ENCODE data around the gene EGR1. TPM values are rescaled to one million over a fixed set of nuclear protein-coding genes. Genes with fewer than 3 reads are reported as not detected.

EGR1 gene
- total RNA-seq: 1 to 10 TPM; 5.7 to 6.2 TPM
- 3.2 TPM for polyA plus RNA-seq (2013, experiment 1 of 2)
- 1,040 TPM for polyA plus RNA-seq (2013, experiment 2 of 2)
- total RNA-seq: 0.12 to 1,602 (median 14.0) reads per million in 172 experiments

DNA sequence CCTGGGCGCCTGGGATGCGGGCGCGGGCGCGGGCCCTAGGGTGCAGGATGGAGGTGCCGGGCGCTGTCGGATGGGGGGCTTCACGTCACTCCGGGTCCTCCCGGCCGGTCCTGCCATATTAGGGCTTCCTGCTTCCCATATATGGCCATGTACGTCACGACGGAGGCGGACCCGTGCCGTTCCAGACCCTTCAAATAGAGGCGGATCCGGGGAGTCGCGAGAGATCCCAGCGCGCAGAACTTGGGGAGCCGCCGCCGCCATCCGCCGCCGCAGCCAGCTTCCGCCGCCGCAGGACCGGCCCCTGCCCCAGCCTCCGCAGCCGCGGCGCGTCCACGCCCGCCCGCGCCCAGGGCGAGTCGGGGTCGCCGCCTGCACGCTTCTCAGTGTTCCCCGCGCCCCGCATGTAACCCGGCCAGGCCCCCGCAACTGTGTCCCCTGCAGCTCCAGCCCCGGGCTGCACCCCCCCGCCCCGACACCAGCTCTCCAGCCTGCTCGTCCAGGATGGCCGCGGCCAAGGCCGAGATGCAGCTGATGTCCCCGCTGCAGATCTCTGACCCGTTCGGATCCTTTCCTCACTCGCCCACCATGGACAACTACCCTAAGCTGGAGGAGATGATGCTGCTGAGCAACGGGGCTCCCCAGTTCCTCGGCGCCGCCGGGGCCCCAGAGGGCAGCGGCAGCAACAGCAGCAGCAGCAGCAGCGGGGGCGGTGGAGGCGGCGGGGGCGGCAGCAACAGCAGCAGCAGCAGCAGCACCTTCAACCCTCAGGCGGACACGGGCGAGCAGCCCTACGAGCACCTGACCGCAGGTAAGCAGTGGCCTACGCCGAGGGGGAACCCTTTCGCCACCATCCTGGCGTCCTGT, at the start of gene EGR1:
TSS of gene EGR1 (plus strand) at position 219 of the 864 bp plus-strand sequence. CDS start at position 502, 283 bp downstream.
- intact Hi-C loops (cut with DNase I, micrococcal nuclease): loop anchor here (1.0 to 10.0 kb wide), 7 partner anchors 26 to 939 kb away; partner anchors contain the start of genes ETF1 (in 2 of the 2), HSPA9 (in 1 of the 2) and SPATA24 (in 1 of the 2)
- H3K36me3 Mint-ChIP-seq (ENCODE audit: low read depth): peaks cover 20% of the 10 kb centered on the region
- peak within 1 kb of the TSS; percentile 89 to 94 for H3K27ac ChIP-seq (ENCODE audit: low read depth in 1 of 2, low read length in 2 of 2)
- H3K4me1 ChIP-seq (ENCODE audit: insufficient read depth, low read length): peaks cover 47% of the 10 kb centered on the region
- H3K27me3 ChIP-seq (ENCODE audit: control insufficient read depth in 1 of 2, insufficient read depth in 2 of 2, low read length in 2 of 2): no peaks in the 10 kb centered on the region
- peaks cover 9% of the 10 kb centered on the region for H3K36me3 ChIP-seq (ENCODE audit: insufficient read depth, low read length)
- peaks cover 35% of the 10 kb centered on the region for H3K4me1 Mint-ChIP-seq (ENCODE audit: low read depth)
- DNase-seq: peak; percentile 88 to 97 (median 93)
- POLR2A ChIA-PET: interaction anchor here (0.5 to 4.0 kb wide), 21 partner anchors 11 to 829 kb away, joined by 3 to 59 read pairs (median 6); partner anchors contain the start of genes BRD8, CDC23, CDC25C and ETF1
- H3K4me3 Mint-ChIP-seq: peak within 1 kb of the TSS; percentile 96
- H3K27me3 Mint-ChIP-seq: no peaks in the 10 kb centered on the region
- peak within 1 kb of the TSS; percentile 60 for H3K4me3 ChIP-seq (ENCODE audit: low read length)
- peak within 1 kb of the TSS; percentile 93 for H3K27ac Mint-ChIP-seq
- TF ChIP-seq, protein P1, sequence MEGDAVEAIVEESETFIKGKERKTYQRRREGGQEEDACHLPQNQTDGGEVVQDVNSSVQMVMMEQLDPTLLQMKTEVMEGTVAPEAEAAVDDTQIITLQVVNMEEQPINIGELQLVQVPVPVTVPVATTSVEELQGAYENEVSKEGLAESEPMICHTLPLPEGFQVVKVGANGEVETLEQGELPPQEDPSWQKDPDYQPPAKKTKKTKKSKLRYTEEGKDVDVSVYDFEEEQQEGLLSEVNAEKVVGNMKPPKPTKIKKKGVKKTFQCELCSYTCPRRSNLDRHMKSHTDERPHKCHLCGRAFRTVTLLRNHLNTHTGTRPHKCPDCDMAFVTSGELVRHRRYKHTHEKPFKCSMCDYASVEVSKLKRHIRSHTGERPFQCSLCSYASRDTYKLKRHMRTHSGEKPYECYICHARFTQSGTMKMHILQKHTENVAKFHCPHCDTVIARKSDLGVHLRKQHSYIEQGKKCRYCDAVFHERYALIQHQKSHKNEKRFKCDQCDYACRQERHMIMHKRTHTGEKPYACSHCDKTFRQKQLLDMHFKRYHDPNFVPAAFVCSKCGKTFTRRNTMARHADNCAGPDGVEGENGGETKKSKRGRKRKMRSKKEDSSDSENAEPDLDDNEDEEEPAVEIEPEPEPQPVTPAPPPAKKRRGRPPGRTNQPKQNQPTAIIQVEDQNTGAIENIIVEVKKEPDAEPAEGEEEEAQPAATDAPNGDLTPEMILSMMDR (IDR thresholded peaks at IDR 0.05): peak; percentile 30
- no peaks in the 10 kb centered on the region for H3K9me3 ChIP-seq (ENCODE audit: control insufficient read depth in 1 of 2, insufficient read depth in 1 of 2, low read length in 2 of 2)
- ATAC-seq (ENCODE audit: poor library complexity): peak; percentile 64
- CTCF ChIA-PET: interaction anchor here (0.6 to 4.7 kb wide), 11 partner anchors 15 to 113 kb away, joined by 3 to 38 read pairs (median 5); partner anchors contain the start of genes ETF1 and KDM3B
- no peaks in the 10 kb centered on the region for H3K9me3 Mint-ChIP-seq

DNA sequence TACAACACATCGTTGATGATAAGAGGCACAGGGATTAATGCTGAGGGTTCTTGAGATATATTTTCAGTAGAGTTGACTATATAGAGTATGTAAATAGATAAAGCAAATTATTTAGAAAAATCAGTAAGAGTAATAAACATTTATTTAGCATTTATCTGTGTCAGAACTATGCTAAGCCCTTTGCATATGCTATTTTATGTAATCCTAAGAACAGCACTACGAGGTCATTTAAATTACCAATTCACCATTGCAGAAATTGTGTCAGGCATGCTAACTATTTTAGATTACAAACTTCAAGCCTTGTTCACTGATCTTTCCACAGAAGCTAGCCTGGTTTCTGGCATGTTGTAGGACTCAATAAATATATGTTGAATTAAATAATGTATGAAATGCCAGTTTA, 46.8 kb upstream of the EGR1 start:
- no peak overlapping the region for H3K27ac ChIP-seq (ENCODE audit: low read depth in 1 of 2, low read length in 2 of 2)
- no peak for ATAC-seq (ENCODE audit: poor library complexity)
- H3K27me3 ChIP-seq (ENCODE audit: control insufficient read depth in 1 of 2, insufficient read depth in 2 of 2, low read length in 2 of 2): no peaks in the 10 kb centered on the region
- ChIA-PET POLR2A (no interaction called here), CTCF (no interaction called here)
- no peak for DNase-seq
- no peaks in the 10 kb centered on the region for H3K4me1 Mint-ChIP-seq (ENCODE audit: low read depth)
- H3K27ac Mint-ChIP-seq: no peak overlapping the region
- no peak overlapping the region for H3K4me3 ChIP-seq (ENCODE audit: low read length)
- no peaks in the 10 kb centered on the region for H3K27me3 Mint-ChIP-seq
- H3K36me3 Mint-ChIP-seq (ENCODE audit: low read depth): peaks cover 88% of the 10 kb centered on the region
- peaks cover 91% of the 10 kb centered on the region for H3K36me3 ChIP-seq (ENCODE audit: insufficient read depth, low read length)
- intact Hi-C loops (cut with DNase I, micrococcal nuclease): no loop called here
- no peaks in the 10 kb centered on the region for H3K9me3 ChIP-seq (ENCODE audit: control insufficient read depth in 1 of 2, insufficient read depth in 1 of 2, low read length in 2 of 2)
- no peaks in the 10 kb centered on the region for H3K4me1 ChIP-seq (ENCODE audit: insufficient read depth, low read length)
- TF ChIP-seq, protein P1 (IDR thresholded peaks at IDR 0.05): no peak
- no peaks in the 10 kb centered on the region for H3K9me3 Mint-ChIP-seq
- no peak overlapping the region for H3K4me3 Mint-ChIP-seq

DNA sequence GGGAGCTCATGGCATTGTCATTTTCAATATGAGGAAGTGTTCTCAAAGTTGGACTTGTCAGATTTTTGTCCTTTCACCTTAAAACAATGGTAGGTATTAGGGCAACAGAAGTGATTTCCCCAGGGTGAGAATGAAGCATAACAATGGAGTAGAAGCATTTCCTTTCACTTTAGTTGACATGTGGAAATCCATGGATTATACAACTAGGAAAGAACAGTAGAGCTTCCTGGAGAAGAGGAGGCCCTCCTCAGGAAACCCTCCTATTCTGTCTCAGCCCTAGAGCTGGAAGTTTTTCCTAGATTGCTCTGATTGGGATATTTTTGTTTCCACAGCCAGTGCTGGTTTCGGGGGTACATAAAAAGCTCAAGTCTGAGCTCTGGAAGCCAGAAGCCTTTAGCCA, 40.2 kb upstream of the EGR1 start:
- Histone ChIP-seq H3K27me3 (ENCODE audit: control insufficient read depth in 1 of 2, insufficient read depth in 2 of 2, low read length in 2 of 2) (no peaks in the 10 kb centered on the region), H3K36me3 (ENCODE audit: insufficient read depth, low read length) (peaks cover 90% of the 10 kb centered on the region), H3K4me3 (ENCODE audit: low read length) (no peak overlapping the region), H3K4me1 (ENCODE audit: insufficient read depth, low read length) (no peaks in the 10 kb centered on the region), H3K27ac (ENCODE audit: low read depth in 1 of 2, low read length in 2 of 2) (no peak overlapping the region), H3K9me3 (ENCODE audit: control insufficient read depth in 1 of 2, insufficient read depth in 1 of 2, low read length in 2 of 2) (no peaks in the 10 kb centered on the region)
- ATAC-seq (ENCODE audit: poor library complexity) (no peak), DNase-seq (no peak)
- ChIA-PET CTCF (no interaction called here), POLR2A (no interaction called here)
- Mint-ChIP-seq H3K9me3 (no peaks in the 10 kb centered on the region), H3K36me3 (ENCODE audit: low read depth) (peaks cover 91% of the 10 kb centered on the region), H3K27ac (no peak overlapping the region), H3K4me3 (no peak overlapping the region), H3K27me3 (no peaks in the 10 kb centered on the region), H3K4me1 (ENCODE audit: low read depth) (no peaks in the 10 kb centered on the region)
- TF ChIP-seq, protein P1 (IDR thresholded peaks at IDR 0.05): no peak
- intact Hi-C loops (cut with DNase I, micrococcal nuclease): no loop called here

All from CD4-positive, alpha-beta T cell (primary cell).